Activated CD4-positive, alpha-beta T cell treated with anti-CD3 and anti-CD28 coated beads, Interleukin-2, amount 10 ng/mL, durations not matched to agents 24 days and 14 days (primary cell): ENCODE measurements around the gene CUEDC1. TPM values are rescaled to one million over a fixed set of nuclear protein-coding genes. Genes with fewer than 3 reads are reported as not detected.
A peak's percentile ranks its signal among the peaks of the same experiment; 100 is the strongest.

Experiments
- DNase-seq: peaks from one replicate; pipeline ENCODE4 v3.0.0; 2022
- H3K27ac Mint-ChIP-seq: one replicate; pipeline ENCODE4 v1.8.0; 2022; ENCODE audit warnings: mild to moderate bottlenecking, mixed read lengths
- H3K27me3 Mint-ChIP-seq: one replicate; pipeline ENCODE4 v1.8.0; 2022; ENCODE audit warnings: mixed read lengths
- H3K36me3 Mint-ChIP-seq: one replicate; pipeline ENCODE4 v1.8.0; 2022; ENCODE audit warnings: low read depth, mild to moderate bottlenecking, mixed read lengths
- H3K4me1 Mint-ChIP-seq: one replicate; pipeline ENCODE4 v1.8.0; 2021; ENCODE audit warnings: mixed read lengths
- H3K4me3 Mint-ChIP-seq: one replicate; pipeline ENCODE4 v1.8.0; 2022; ENCODE audit warnings: mild to moderate bottlenecking, moderate library complexity, mixed read lengths
- H3K9me3 Mint-ChIP-seq: one replicate; pipeline ENCODE4 v1.8.0; 2021; ENCODE audit warnings: mixed read lengths
- intact Hi-C: fragments of 100-400 bp; cut with micrococcal nuclease; formaldehyde crosslinking; loops from one replicate; pipeline ENCODE4 v1.15.1; 2023
- total RNA-seq: library from RNA; stranded (reverse); gene quantifications from 2 replicates; pipeline ENCODE4 v1.2.3, GENCODE V29; 2022

Gene CUEDC1
- total RNA-seq, 1 donor from 2014 or later = 0.58 TPM

GRCh38 chr17:57944908-57945307 lies 10.3 kb downstream of the CUEDC1 start:
- Mint-ChIP-seq H3K4me3 (no peak overlapping the region), H3K9me3 (no peaks in the 10 kb centered on the region), H3K27ac (no peak overlapping the region), H3K4me1 (peaks cover 40% of the 10 kb centered on the region), H3K27me3 (peaks cover 48% of the 10 kb centered on the region), H3K36me3 (no peaks in the 10 kb centered on the region)
- intact Hi-C loops = no loop called here
- no peak for DNase-seq

- Mint-ChIP-seq H3K27ac (no peak overlapping the region), H3K4me3 (no peak overlapping the region), H3K9me3 (no peaks in the 10 kb centered on the region), H3K27me3 (peaks cover 48% of the 10 kb centered on the region), H3K4me1 (peaks cover 36% of the 10 kb centered on the region), H3K36me3 (no peaks in the 10 kb centered on the region)
- intact Hi-C loops = no loop called here
- no peak for DNase-seq
Observed at GRCh38 chr17:57943645-57944044, 11.6 kb downstream of the CUEDC1 start.

GRCh38 chr17:57943140-57943539 lies 12.1 kb downstream of the CUEDC1 start:
- intact Hi-C loops = no loop called here
- no peak for DNase-seq
- H3K4me3 Mint-ChIP-seq = no peak overlapping the region
- no peak overlapping the region for H3K27ac Mint-ChIP-seq
- H3K36me3 Mint-ChIP-seq = no peaks in the 10 kb centered on the region
- peaks cover 48% of the 10 kb centered on the region for H3K27me3 Mint-ChIP-seq
- peaks cover 31% of the 10 kb centered on the region for H3K4me1 Mint-ChIP-seq
- H3K9me3 Mint-ChIP-seq = no peaks in the 10 kb centered on the region

DNA sequence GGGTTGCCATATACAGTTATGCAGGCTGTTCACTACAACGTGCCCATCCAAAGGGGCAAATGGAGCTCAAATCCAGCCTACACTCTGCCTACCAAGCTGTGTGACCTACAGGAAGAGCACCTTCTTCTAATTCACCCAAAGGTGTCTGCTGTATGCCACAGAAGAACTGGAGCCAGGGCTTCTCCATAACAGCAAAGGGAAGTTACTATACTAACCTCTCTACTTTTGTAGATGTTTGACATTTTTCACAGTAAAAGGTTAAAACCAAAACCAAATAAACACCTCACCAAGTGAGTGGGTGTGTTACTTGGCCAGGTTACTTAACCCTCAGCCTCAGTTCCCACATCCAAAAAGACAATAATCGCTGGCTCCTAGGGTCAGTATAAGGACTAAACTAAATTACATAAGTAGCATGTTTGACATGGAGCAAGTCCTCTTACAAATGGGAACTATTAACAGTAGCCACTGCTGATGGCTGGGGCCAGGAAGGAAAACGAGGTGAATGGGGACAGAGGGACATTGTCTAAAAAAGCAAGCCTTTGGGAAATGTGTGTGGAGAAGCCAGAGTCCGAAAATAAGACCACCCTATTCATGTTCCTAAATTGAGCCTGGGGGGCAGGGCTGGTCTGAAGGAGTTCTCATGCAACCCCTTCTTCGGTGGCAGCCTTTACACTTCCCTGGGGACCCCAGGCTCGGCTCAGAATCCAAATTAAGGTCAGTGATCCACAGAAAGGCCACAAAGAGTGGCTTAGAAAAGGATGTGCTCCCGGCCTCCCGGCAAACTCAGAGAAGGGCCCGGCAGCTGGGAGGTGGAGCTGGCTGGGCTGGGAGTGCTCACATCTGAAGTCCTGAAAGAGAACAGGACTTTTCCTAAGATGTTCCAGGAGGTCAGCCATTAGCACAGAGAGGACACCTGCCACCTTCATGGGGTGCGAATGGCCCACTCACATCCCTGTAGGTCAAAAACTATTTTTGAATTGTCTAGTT lies 13.5 kb downstream of the CUEDC1 start:
- Mint-ChIP-seq H3K27ac (peak overlapping the region; percentile 22), H3K27me3 (peaks cover 41% of the 10 kb centered on the region)
- intact Hi-C loops = no loop called here

GRCh38 chr17:57940653-57941329 lies 14.4 kb downstream of the CUEDC1 start:
- Mint-ChIP-seq H3K4me3 (no peak overlapping the region), H3K27ac (no peak overlapping the region), H3K27me3 (peaks cover 35% of the 10 kb centered on the region), H3K4me1 (peaks cover 23% of the 10 kb centered on the region), H3K9me3 (no peaks in the 10 kb centered on the region), H3K36me3 (no peaks in the 10 kb centered on the region)
- DNase-seq = no peak
- intact Hi-C loops = no loop called here

More for the DNA sequence above, 13.5 kb downstream of the CUEDC1 start:
- Mint-ChIP-seq H3K4me1 (peaks cover 26% of the 10 kb centered on the region), H3K9me3 (no peaks in the 10 kb centered on the region), H3K4me3 (no peak overlapping the region), H3K36me3 (no peaks in the 10 kb centered on the region)
- no peak for DNase-seq

- H3K27ac Mint-ChIP-seq = no peak overlapping the region
- no peak overlapping the region for H3K4me3 Mint-ChIP-seq
- H3K9me3 Mint-ChIP-seq = no peaks in the 10 kb centered on the region
- peaks cover 23% of the 10 kb centered on the region for H3K4me1 Mint-ChIP-seq
- intact Hi-C loops = no loop called here
- DNase-seq = no peak
- H3K27me3 Mint-ChIP-seq = peaks cover 35% of the 10 kb centered on the region
- no peaks in the 10 kb centered on the region for H3K36me3 Mint-ChIP-seq
Observed at GRCh38 chr17:57940231-57940630, 15.0 kb downstream of the CUEDC1 start.

DNA sequence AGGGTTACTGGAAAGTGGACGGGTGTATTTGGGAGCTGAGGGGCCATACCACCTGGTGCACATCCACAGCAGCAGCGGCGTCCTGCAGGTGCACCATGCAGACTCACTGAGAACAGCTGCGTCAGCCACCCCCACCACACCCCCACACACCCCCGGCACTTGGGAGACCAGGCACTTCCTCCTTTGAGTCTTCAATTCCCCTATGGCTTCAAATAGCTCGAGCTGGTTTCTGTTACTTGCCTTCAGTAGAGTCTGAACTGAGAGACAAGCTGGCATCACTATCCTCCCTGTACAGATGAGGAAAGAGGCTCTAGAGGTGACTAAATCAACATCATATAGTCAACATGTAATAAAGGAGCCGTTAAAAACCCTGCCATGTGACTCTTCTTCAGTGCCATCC lies 15.4 kb downstream of the CUEDC1 start:
- no peaks in the 10 kb centered on the region for H3K36me3 Mint-ChIP-seq

GRCh38 chr17:57938061-57938502 lies 17.1 kb downstream of the CUEDC1 start:
- no peaks in the 10 kb centered on the region for H3K36me3 Mint-ChIP-seq
- H3K4me3 Mint-ChIP-seq = no peak overlapping the region
- intact Hi-C loops = no loop called here
- no peak overlapping the region for H3K27ac Mint-ChIP-seq
- H3K27me3 Mint-ChIP-seq = peaks cover 22% of the 10 kb centered on the region
- no peak for DNase-seq
- H3K9me3 Mint-ChIP-seq = no peaks in the 10 kb centered on the region
- H3K4me1 Mint-ChIP-seq = peaks cover 23% of the 10 kb centered on the region

More for the DNA sequence above, 15.4 kb downstream of the CUEDC1 start:
- Mint-ChIP-seq H3K4me3 (no peak overlapping the region), H3K4me1 (peaks cover 23% of the 10 kb centered on the region), H3K27ac (no peak overlapping the region), H3K9me3 (no peaks in the 10 kb centered on the region), H3K27me3 (peaks cover 32% of the 10 kb centered on the region)
- intact Hi-C loops = no loop called here
- DNase-seq = no peak

- no peak for DNase-seq
- no peak overlapping the region for H3K4me3 Mint-ChIP-seq
- peaks cover 20% of the 10 kb centered on the region for H3K27me3 Mint-ChIP-seq
- peaks cover 23% of the 10 kb centered on the region for H3K4me1 Mint-ChIP-seq
- no peak overlapping the region for H3K27ac Mint-ChIP-seq
- H3K9me3 Mint-ChIP-seq = no peaks in the 10 kb centered on the region
- no peaks in the 10 kb centered on the region for H3K36me3 Mint-ChIP-seq
- intact Hi-C loops = no loop called here
Observed at GRCh38 chr17:57937492-57937891, 17.7 kb downstream of the CUEDC1 start.

DNA sequence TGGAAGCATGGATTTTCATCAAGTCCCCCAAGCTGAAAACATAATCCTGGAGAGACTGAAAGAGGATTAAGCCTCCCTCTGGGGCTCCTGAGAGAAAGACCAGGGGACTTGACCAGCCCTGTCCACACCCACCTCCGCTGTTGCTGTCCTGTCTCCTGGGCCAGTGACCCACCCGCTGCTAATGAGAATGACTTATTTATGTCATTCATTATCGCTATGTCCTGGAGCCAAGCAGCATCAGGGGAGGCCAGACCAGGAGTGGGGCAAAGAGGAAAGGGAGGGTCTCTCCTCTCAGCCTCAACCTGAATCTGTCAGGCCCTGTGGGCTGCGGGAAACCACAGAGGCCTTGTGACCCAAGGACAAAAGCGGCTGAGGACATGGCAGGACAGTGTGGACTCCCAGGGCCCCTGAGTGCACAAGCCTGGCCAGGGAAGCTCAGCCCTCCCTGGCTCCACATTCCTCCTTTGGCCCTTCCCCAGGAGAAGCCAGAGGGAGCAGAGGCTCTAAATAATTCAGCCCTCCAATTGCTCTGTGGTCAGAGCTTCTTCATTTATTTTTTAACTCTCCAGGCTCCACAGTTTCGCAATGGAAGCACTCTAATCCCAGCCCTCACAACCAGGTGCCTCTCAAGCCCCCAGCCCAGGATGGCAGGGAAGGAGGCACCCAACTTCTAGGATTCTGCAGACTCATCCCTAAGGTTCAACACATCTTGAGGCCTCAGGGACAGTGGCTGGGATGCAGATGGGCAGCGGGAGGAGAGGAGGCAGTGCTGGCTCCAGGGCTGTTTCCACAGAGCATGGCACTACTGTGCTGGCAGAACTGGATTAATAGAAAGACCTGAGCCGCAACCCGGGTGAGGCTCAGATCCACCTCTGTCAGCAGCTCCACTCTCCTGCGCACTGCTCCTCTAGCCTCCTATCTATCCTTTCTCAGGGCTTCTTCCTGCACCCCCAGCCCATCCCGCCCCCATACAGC lies 19.1 kb downstream of the CUEDC1 start:
- H3K36me3 Mint-ChIP-seq = no peaks in the 10 kb centered on the region
- no peak overlapping the region for H3K4me3 Mint-ChIP-seq
- DNase-seq = no peak
- peaks cover 17% of the 10 kb centered on the region for H3K4me1 Mint-ChIP-seq
- H3K27me3 Mint-ChIP-seq = peaks cover 13% of the 10 kb centered on the region
- no peak overlapping the region for H3K27ac Mint-ChIP-seq
- intact Hi-C loops = no loop called here
- no peaks in the 10 kb centered on the region for H3K9me3 Mint-ChIP-seq

GRCh38 chr17:57931488-57932137 lies 23.6 kb downstream of the CUEDC1 start:
- H3K36me3 Mint-ChIP-seq = no peaks in the 10 kb centered on the region
- intact Hi-C loops = no loop called here
- H3K4me3 Mint-ChIP-seq = no peak overlapping the region
- no peaks in the 10 kb centered on the region for H3K9me3 Mint-ChIP-seq
- H3K27ac Mint-ChIP-seq = no peak overlapping the region
- peaks cover 10% of the 10 kb centered on the region for H3K27me3 Mint-ChIP-seq
- DNase-seq = no peak
- no peaks in the 10 kb centered on the region for H3K4me1 Mint-ChIP-seq

- no peaks in the 10 kb centered on the region for H3K4me1 Mint-ChIP-seq
- no peaks in the 10 kb centered on the region for H3K36me3 Mint-ChIP-seq
- no peaks in the 10 kb centered on the region for H3K9me3 Mint-ChIP-seq
- peaks cover 10% of the 10 kb centered on the region for H3K27me3 Mint-ChIP-seq
- intact Hi-C loops = no loop called here
- H3K27ac Mint-ChIP-seq = no peak overlapping the region
- H3K4me3 Mint-ChIP-seq = no peak overlapping the region
- DNase-seq = no peak
Observed at GRCh38 chr17:57930239-57930638, 25.0 kb downstream of the CUEDC1 start.

- intact Hi-C loops = no loop called here
- H3K27me3 Mint-ChIP-seq = peaks cover 11% of the 10 kb centered on the region
- peaks cover 2% of the 10 kb centered on the region for H3K4me1 Mint-ChIP-seq
- no peaks in the 10 kb centered on the region for H3K9me3 Mint-ChIP-seq
- no peak overlapping the region for H3K27ac Mint-ChIP-seq
- no peaks in the 10 kb centered on the region for H3K36me3 Mint-ChIP-seq
- no peak for DNase-seq
- no peak overlapping the region for H3K4me3 Mint-ChIP-seq
Observed at GRCh38 chr17:57929386-57929785, 25.8 kb downstream of the CUEDC1 start.
